DND-41 (cell line): ENCODE results near the gene BAD.

Experiments used
- ATAC-seq: fragments of 200-7000 bp; cut with Tn5 transposase; 3 replicates; pipeline ENCODE4 v1.9.1; 2021; ENCODE audit warnings: low read depth; ENCODE audit not compliant: insufficient read depth
- DNase-seq: peaks from one replicate; pipeline ENCODE4 v3.0.0-alpha.2; 2020
- H2AFZ ChIP-seq: 2 replicates; pipeline ENCODE4 v1.6.0; 2012; ENCODE audit warnings: low read depth, low read length
- H3K27ac ChIP-seq: 2 replicates; pipeline ENCODE4 v1.5.1; 2012; ENCODE audit warnings: low read length, inconsistent platforms
- H3K27me3 ChIP-seq: fragments of 200-600 bp; sonication (generic); 2 replicates; pipeline ENCODE4 v1.6.0; 2012; ENCODE audit warnings: low read length, mild to moderate bottlenecking, inconsistent platforms; ENCODE audit not compliant: insufficient read depth, poor library complexity
- H3K36me3 ChIP-seq: 2 replicates; pipeline ENCODE4 v1.5.1; 2012; ENCODE audit warnings: low read length, inconsistent platforms; ENCODE audit not compliant: insufficient read depth
- H3K4me1 ChIP-seq: 2 replicates; pipeline ENCODE4 v1.5.1; 2012; ENCODE audit warnings: mild to moderate bottlenecking, low read length; ENCODE audit not compliant: insufficient read depth
- H3K4me2 ChIP-seq: 2 replicates; pipeline ENCODE4 v1.6.0; 2012; ENCODE audit warnings: mild to moderate bottlenecking, moderate library complexity, low read length, inconsistent platforms; ENCODE audit not compliant: insufficient read depth
- H3K4me3 ChIP-seq, 2 experiments: fragments of 200-600 bp in 1 of 2; shearing (Covaris generic) in 1 of 2; 2 replicates each; pipeline ENCODE4 v1.5.1; 2012 to 2016; ENCODE audit warnings: inconsistent platforms in 2 of 2, low read length in 2 of 2, mild to moderate bottlenecking in 2 of 2, low read depth in 1 of 2, moderate library complexity in 1 of 2
- H3K79me2 ChIP-seq: 2 replicates; pipeline ENCODE4 v1.6.0; 2012; ENCODE audit warnings: low read length, inconsistent platforms; ENCODE audit not compliant: insufficient read depth
- H3K9ac ChIP-seq: 2 replicates; pipeline ENCODE4 v1.6.0; 2012; ENCODE audit warnings: low read depth, mild to moderate bottlenecking, inconsistent platforms, low read length, moderate library complexity
- H3K9me3 ChIP-seq: 2 replicates; pipeline ENCODE4 v1.5.1; 2012; ENCODE audit warnings: low read length, moderate library complexity, mild to moderate bottlenecking, inconsistent platforms; ENCODE audit not compliant: insufficient read depth, severe bottlenecking
- H4K20me1 ChIP-seq: 2 replicates; pipeline ENCODE4 v1.6.0; 2012; ENCODE audit warnings: low read length; ENCODE audit not compliant: insufficient read depth
- EZH2 ChIP-seq: IDR thresholded peaks from 3 replicates; pipeline ENCODE4 v1.6.1; 2012; ENCODE audit warnings: borderline replicate concordance, low read depth, mild to moderate bottlenecking, moderate library complexity, low read length, inconsistent platforms; ENCODE audit not compliant: severe bottlenecking
- TF ChIP-seq, protein P1 (sequence below): IDR thresholded peaks from 2 replicates; pipeline ENCODE4 v1.5.1; 2012; ENCODE audit warnings: borderline replicate concordance, low read length, moderate library complexity, mild to moderate bottlenecking; ENCODE audit not compliant: poor library complexity, severe bottlenecking; ENCODE audit errors: extremely low read depth

BAD gene

GRCh38 chr11:64298966-64299846, 14.7 kb upstream of the BAD start:
- H3K79me2 ChIP-seq = no peaks in the 10 kb centered on the region
- no peaks in the 10 kb centered on the region for H3K9me3 ChIP-seq
- H2AFZ ChIP-seq = no peak overlapping the region
- H3K4me2 ChIP-seq = no peak overlapping the region
- H3K36me3 ChIP-seq = no peaks in the 10 kb centered on the region
- H4K20me1 ChIP-seq = 0 out of 2 replicates have a peak, but pooled peaks cover 7% of the 10 kb centered on the region
- peaks cover 16% of the 10 kb centered on the region for H3K27me3 ChIP-seq
- no peak for TF ChIP-seq EZH2
- TF ChIP-seq, protein P1, sequence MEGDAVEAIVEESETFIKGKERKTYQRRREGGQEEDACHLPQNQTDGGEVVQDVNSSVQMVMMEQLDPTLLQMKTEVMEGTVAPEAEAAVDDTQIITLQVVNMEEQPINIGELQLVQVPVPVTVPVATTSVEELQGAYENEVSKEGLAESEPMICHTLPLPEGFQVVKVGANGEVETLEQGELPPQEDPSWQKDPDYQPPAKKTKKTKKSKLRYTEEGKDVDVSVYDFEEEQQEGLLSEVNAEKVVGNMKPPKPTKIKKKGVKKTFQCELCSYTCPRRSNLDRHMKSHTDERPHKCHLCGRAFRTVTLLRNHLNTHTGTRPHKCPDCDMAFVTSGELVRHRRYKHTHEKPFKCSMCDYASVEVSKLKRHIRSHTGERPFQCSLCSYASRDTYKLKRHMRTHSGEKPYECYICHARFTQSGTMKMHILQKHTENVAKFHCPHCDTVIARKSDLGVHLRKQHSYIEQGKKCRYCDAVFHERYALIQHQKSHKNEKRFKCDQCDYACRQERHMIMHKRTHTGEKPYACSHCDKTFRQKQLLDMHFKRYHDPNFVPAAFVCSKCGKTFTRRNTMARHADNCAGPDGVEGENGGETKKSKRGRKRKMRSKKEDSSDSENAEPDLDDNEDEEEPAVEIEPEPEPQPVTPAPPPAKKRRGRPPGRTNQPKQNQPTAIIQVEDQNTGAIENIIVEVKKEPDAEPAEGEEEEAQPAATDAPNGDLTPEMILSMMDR = no peak
- no peak overlapping the region for H3K9ac ChIP-seq
- H3K27ac ChIP-seq = no peak overlapping the region
- ATAC-seq = no peak
- DNase-seq = no peak
- H3K4me3 ChIP-seq = no peak overlapping the region
- H3K4me1 ChIP-seq = peaks cover 17% of the 10 kb centered on the region

DNA sequence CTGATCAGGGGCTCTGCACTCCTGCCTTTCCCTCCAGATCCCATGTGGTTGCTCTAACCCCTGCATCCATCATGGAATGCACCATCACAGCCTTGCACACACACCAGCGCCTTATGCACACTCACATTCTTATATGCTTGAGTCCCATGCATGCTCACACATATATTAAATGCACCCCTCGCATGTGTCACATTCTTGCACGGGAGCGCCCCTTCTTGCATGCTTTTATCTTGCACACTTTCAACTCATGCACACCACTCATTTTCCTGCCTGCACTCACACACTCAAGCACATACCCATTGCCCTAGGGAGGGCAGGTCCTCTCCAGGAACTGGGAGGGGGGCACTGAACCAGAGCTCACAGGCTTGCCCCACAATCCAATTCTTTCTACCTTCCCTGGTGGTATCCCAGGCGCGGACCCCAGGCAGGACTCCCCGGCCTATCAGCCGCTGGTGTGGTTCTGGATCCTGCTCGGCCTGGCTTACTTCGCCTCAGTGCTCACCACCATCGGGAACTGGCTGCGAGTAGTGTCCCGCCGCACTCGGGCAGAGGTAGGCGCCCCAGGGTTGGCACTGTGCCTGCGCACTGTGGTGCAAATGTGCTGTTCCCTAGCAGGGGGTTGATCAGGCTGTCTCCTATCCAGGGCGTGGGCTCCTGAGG, 13.4 kb upstream of the BAD start:
- no peak for DNase-seq
- H4K20me1 ChIP-seq = peaks cover 4% of the 10 kb centered on the region; the same call in 1 of the 2 replicates
- H3K4me2 ChIP-seq = no peak overlapping the region
- no peak for TF ChIP-seq EZH2
- TF ChIP-seq, protein P1 = no peak
- no peak for ATAC-seq
- peaks cover 9% of the 10 kb centered on the region for H3K4me1 ChIP-seq
- no peaks in the 10 kb centered on the region for H3K36me3 ChIP-seq
- no peaks in the 10 kb centered on the region for H3K79me2 ChIP-seq
- H3K9ac ChIP-seq = no peak overlapping the region
- H2AFZ ChIP-seq = no peak overlapping the region
- peaks cover 16% of the 10 kb centered on the region for H3K27me3 ChIP-seq
- H3K4me3 ChIP-seq = no peak overlapping the region
- no peaks in the 10 kb centered on the region for H3K9me3 ChIP-seq
- H3K27ac ChIP-seq = no peak overlapping the region

GRCh38 chr11:64296830-64297698, 12.6 kb upstream of the BAD start:
- Histone ChIP-seq H3K27me3 (peaks cover 16% of the 10 kb centered on the region), H4K20me1 (peaks cover 4% of the 10 kb centered on the region; the same call in 1 of the 2 replicates), H3K4me3 (no peak overlapping the region), H3K4me2 (no peak overlapping the region), H3K27ac (no peak overlapping the region), H2AFZ (no peak overlapping the region), H3K9ac (no peak overlapping the region), H3K4me1 (peaks cover 9% of the 10 kb centered on the region), H3K79me2 (no peaks in the 10 kb centered on the region), H3K9me3 (no peaks in the 10 kb centered on the region), H3K36me3 (no peaks in the 10 kb centered on the region)
- no peak for ATAC-seq
- DNase-seq = no peak
- TF ChIP-seq, protein P1 = no peak
- no peak for TF ChIP-seq EZH2
